Hepatocyte (in vitro differentiated cells): Measurements from ENCODE around the gene GPD1.

Experiments
- EZH2 ChIP-seq: fragments of 200-600 bp; sonication (generic); IDR thresholded peaks from 2 replicates; pipeline ENCODE4 v1.6.1; 2016; ENCODE audit warnings: antibody characterized with exemption, mild to moderate bottlenecking, borderline replicate concordance
- EZH2phosphoT487 ChIP-seq: fragments of 200-600 bp; sonication (generic); IDR thresholded peaks from one replicate; pipeline ENCODE4 v1.6.1; 2018; ENCODE audit warnings: antibody characterized with exemption, mild to moderate bottlenecking, low read depth, moderate library complexity; ENCODE audit not compliant: unreplicated experiment, severe bottlenecking
- TF ChIP-seq, protein P1 (sequence below): fragments of 200-600 bp; sonication (generic); IDR thresholded peaks from 2 replicates; pipeline ENCODE4 v1.5.1; 2016; ENCODE audit warnings: antibody characterized with exemption, mild to moderate bottlenecking; ENCODE audit not compliant: poor library complexity

DNA sequence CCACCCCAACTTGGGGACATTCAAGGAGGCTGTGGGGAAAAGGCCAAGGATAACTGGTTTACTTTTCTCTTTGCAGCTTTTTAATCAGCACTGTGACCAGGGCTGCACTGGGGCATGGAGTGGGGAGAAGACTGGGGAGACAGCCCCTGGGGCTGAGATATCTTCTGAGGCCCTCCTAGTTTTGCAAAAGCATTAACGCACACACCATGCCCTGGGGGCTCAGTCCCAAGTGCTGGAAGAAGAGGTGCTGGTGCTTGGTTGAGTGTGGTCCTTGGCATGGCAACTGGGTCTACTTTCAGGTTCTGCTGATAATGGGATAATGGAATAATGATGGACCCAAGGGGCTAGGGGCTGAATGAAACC is 28.0 kb upstream of the GPD1 start:
- no peak for TF ChIP-seq EZH2phosphoT487
- TF ChIP-seq, protein P1, sequence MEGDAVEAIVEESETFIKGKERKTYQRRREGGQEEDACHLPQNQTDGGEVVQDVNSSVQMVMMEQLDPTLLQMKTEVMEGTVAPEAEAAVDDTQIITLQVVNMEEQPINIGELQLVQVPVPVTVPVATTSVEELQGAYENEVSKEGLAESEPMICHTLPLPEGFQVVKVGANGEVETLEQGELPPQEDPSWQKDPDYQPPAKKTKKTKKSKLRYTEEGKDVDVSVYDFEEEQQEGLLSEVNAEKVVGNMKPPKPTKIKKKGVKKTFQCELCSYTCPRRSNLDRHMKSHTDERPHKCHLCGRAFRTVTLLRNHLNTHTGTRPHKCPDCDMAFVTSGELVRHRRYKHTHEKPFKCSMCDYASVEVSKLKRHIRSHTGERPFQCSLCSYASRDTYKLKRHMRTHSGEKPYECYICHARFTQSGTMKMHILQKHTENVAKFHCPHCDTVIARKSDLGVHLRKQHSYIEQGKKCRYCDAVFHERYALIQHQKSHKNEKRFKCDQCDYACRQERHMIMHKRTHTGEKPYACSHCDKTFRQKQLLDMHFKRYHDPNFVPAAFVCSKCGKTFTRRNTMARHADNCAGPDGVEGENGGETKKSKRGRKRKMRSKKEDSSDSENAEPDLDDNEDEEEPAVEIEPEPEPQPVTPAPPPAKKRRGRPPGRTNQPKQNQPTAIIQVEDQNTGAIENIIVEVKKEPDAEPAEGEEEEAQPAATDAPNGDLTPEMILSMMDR: no peak
- no peak for TF ChIP-seq EZH2
